OCI-LY1 (cell line): ENCODE data around the gene NUMBL.

ENCODE experiments used
- H2AFZ ChIP-seq: fragments of 200-600 bp; sonication (generic), shearing (Covaris generic); 2 replicates; pipeline ENCODE4 v1.6.0; 2014; ENCODE audit warnings: antibody characterized with exemption, mild to moderate bottlenecking, low read length
- H3F3A ChIP-seq: fragments of 200-600 bp; sonication (generic), shearing (Covaris generic); 2 replicates; pipeline ENCODE4 v1.6.0; 2014; ENCODE audit warnings: mild to moderate bottlenecking, antibody characterized with exemption, low read length, moderate library complexity; ENCODE audit not compliant: insufficient read depth
- H3K27ac ChIP-seq: fragments of 200-600 bp; sonication (generic); 2 replicates; pipeline ENCODE4 v1.5.1; 2014; ENCODE audit warnings: low read length, mixed run types, mild to moderate bottlenecking, low read depth; ENCODE audit not compliant: poor library complexity, severe bottlenecking
- H3K27me3 ChIP-seq: fragments of 200-600 bp; sonication (generic); 2 replicates; pipeline ENCODE4 v1.6.0; 2014; ENCODE audit warnings: antibody characterized with exemption, mild to moderate bottlenecking, low read length, moderate library complexity; ENCODE audit not compliant: insufficient read depth
- H3K36me3 ChIP-seq: fragments of 200-600 bp; sonication (generic); 2 replicates; pipeline ENCODE4 v1.6.1; 2014; ENCODE audit warnings: mild to moderate bottlenecking, antibody characterized with exemption, low read length, moderate library complexity, mixed read lengths; ENCODE audit not compliant: insufficient read depth
- H3K4me1 ChIP-seq: fragments of 200-600 bp; sonication (generic); 2 replicates; pipeline ENCODE4 v1.5.1; 2014; ENCODE audit warnings: mild to moderate bottlenecking, low read length, moderate library complexity; ENCODE audit not compliant: insufficient read depth, severe bottlenecking
- H3K4me2 ChIP-seq: fragments of 200-600 bp; sonication (generic), shearing (Covaris generic); 2 replicates; pipeline ENCODE4 v1.6.1; 2014; ENCODE audit warnings: low read length
- H3K4me3 ChIP-seq: fragments of 200-600 bp; sonication (generic); 2 replicates; pipeline ENCODE4 v1.5.1; 2014; ENCODE audit warnings: low read length, low read depth, mild to moderate bottlenecking, mixed read lengths; ENCODE audit not compliant: poor library complexity, severe bottlenecking
- H3K79me2 ChIP-seq: fragments of 200-600 bp; shearing (Covaris generic); 2 replicates; pipeline ENCODE4 v1.6.1; 2016; ENCODE audit warnings: mixed run types, low read length, mixed read lengths; ENCODE audit not compliant: insufficient read depth
- H3K9ac ChIP-seq: fragments of 200-600 bp; sonication (generic), shearing (Covaris generic); 2 replicates; pipeline ENCODE4 v1.6.1; 2014; ENCODE audit warnings: mild to moderate bottlenecking, low read length, mixed read lengths
- H3K9me2 ChIP-seq: fragments of 200-600 bp; sonication (generic), shearing (Covaris generic); 2 replicates; pipeline ENCODE4 v1.6.1; 2014; ENCODE audit warnings: low read depth, mild to moderate bottlenecking, low read length, mixed read lengths
- H3K9me3 ChIP-seq: fragments of 200-600 bp; shearing (Covaris generic); 2 replicates; pipeline ENCODE4 v1.6.1; 2014; ENCODE audit warnings: low read length, mixed read lengths
- H4K20me1 ChIP-seq: fragments of 200-600 bp; sonication (generic), shearing (Covaris generic); 2 replicates; pipeline ENCODE4 v1.6.0; 2016; ENCODE audit warnings: mild to moderate bottlenecking, low read length; ENCODE audit not compliant: insufficient read depth
- EZH2 ChIP-seq: fragments of 200-600 bp; sonication (generic), shearing (Covaris generic); IDR thresholded peaks from 2 replicates; pipeline ENCODE4 v1.8.0; 2017; ENCODE audit warnings: borderline replicate concordance, mixed run types, mild to moderate bottlenecking, antibody characterized with exemption, low read length, moderate library complexity, mixed read lengths
- TF ChIP-seq, protein P1 (sequence below): fragments of 200-600 bp; sonication (generic), shearing (Covaris generic); IDR thresholded peaks from 2 replicates; pipeline ENCODE4 v1.5.1; 2017; ENCODE audit warnings: mild to moderate bottlenecking, antibody characterized with exemption, low read length, moderate library complexity, mixed read lengths

The NUMBL gene

DNA sequence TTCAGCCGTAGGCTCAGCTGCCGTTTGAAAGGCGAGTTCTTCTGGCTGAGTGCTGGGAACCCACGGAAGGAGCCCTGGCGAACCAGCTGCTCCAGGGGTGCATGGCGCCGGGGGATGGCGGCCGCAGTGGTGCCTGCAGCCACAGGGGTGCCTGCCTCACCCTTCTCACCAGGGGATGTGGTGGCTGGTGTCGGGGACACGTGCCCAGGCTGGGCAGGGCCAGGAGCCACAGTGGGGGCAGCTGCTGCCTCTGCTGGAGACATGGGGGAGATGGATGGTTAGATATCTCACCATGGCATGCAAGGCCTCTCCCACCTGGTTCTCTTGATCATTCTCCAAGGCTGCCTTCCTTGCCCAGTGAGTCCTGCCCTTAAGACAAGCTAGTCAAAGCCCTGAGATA, 17.1 kb downstream of the NUMBL start:
- Histone ChIP-seq H3K36me3 (peaks cover 87% of the 10 kb centered on the region), H4K20me1 (no peaks in the 10 kb centered on the region), H3K4me2 (no peak overlapping the region), H3K9ac (no peak overlapping the region), H3K4me3 (no peak overlapping the region), H3K27me3 (no peaks in the 10 kb centered on the region), H3K27ac (no peak overlapping the region), H3K79me2 (no peaks in the 10 kb centered on the region), H3K4me1 (no peaks in the 10 kb centered on the region), H3K9me3 (peaks cover 7% of the 10 kb centered on the region; the same call in 1 of the 2 replicates), H3K9me2 (no peaks in the 10 kb centered on the region), H2AFZ (no peak overlapping the region), H3F3A (no peaks in the 10 kb centered on the region)
- TF ChIP-seq, protein P1, sequence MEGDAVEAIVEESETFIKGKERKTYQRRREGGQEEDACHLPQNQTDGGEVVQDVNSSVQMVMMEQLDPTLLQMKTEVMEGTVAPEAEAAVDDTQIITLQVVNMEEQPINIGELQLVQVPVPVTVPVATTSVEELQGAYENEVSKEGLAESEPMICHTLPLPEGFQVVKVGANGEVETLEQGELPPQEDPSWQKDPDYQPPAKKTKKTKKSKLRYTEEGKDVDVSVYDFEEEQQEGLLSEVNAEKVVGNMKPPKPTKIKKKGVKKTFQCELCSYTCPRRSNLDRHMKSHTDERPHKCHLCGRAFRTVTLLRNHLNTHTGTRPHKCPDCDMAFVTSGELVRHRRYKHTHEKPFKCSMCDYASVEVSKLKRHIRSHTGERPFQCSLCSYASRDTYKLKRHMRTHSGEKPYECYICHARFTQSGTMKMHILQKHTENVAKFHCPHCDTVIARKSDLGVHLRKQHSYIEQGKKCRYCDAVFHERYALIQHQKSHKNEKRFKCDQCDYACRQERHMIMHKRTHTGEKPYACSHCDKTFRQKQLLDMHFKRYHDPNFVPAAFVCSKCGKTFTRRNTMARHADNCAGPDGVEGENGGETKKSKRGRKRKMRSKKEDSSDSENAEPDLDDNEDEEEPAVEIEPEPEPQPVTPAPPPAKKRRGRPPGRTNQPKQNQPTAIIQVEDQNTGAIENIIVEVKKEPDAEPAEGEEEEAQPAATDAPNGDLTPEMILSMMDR = no peak
- TF ChIP-seq EZH2 = no peak

DNA sequence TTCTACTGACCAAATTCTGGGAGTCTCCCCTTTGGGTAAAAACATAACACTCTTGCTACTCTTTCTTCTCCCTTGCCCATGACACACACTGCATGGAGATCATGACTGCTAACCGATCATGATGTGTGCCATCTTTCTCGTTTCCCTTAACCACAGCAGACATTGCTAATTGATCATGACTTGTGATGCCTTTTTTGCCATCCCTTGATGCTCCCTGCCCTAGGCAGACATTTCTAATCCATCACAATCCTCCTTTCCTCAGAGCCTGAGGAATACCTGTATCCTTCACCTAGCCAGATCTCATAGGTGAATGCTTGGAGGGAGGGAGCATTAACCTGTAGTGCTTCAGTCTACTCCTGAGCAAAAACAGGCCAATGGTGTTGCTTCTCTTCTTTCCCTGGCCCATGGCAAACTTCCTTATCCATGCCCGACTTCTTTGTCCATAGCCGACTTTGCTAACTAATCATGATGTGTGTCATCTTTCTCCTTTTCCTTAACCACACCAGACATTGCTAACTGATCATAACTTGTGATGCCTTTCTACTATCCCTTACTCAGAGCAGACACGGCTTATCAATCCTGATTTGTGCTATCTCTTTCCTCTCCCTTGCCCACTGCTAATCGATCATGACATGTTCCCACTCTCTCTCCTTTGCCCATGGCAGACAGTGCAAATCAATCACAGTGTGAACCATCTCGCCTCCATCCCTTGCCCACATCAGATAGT, 17.7 kb downstream of the NUMBL start:
- H3K4me3 ChIP-seq = no peak overlapping the region

DNA sequence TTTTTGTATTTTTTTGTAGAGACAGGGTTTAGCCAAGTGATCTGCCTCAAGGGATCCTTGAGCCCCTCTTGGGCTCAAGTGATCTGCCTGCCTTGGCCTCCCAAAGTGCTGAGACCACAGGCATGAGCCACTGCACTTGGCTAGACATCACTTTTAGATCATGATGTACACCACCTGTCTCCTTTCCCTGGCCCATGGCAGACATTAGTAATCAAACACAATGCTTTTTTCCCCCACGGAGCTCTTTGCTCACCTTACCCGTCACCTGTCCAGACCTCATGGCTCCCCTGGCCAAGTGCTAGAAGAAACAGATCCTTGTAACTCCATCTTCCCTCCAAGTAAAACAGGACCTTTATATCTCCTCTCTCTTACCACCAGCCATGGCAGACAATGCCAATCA, 18.4 kb downstream of the NUMBL start:
- no peaks in the 10 kb centered on the region for H4K20me1 ChIP-seq
- no peaks in the 10 kb centered on the region for H3K4me1 ChIP-seq
- no peaks in the 10 kb centered on the region for H3K9me2 ChIP-seq
- H2AFZ ChIP-seq = no peak overlapping the region
- no peaks in the 10 kb centered on the region for H3K79me2 ChIP-seq
- H3K4me2 ChIP-seq = no peak overlapping the region
- peaks cover 7% of the 10 kb centered on the region; the same call in 1 of the 2 replicates for H3K9me3 ChIP-seq
- no peaks in the 10 kb centered on the region for H3K27me3 ChIP-seq
- H3K27ac ChIP-seq = no peak overlapping the region
- no peak overlapping the region for H3K9ac ChIP-seq
- no peak for TF ChIP-seq EZH2
- TF ChIP-seq, protein P1 = no peak
- peaks cover 76% of the 10 kb centered on the region for H3K36me3 ChIP-seq
- H3F3A ChIP-seq = no peaks in the 10 kb centered on the region
- no peak overlapping the region for H3K4me3 ChIP-seq

More for the DNA sequence above, 17.7 kb downstream of the NUMBL start:
- Histone ChIP-seq H3K27me3 (no peaks in the 10 kb centered on the region), H3K4me2 (no peak overlapping the region), H3F3A (no peaks in the 10 kb centered on the region), H3K27ac (no peak overlapping the region), H2AFZ (no peak overlapping the region), H3K79me2 (no peaks in the 10 kb centered on the region), H3K4me1 (no peaks in the 10 kb centered on the region), H3K9me3 (peaks cover 7% of the 10 kb centered on the region; the same call in 1 of the 2 replicates), H3K36me3 (peaks cover 83% of the 10 kb centered on the region), H3K9ac (no peak overlapping the region), H3K9me2 (no peaks in the 10 kb centered on the region), H4K20me1 (no peaks in the 10 kb centered on the region)
- TF ChIP-seq, protein P1 = no peak
- TF ChIP-seq EZH2 = no peak
